ENCODE data around the gene FER. TPM values are rescaled to one million over a fixed set of nuclear protein-coding genes. Genes with fewer than 3 reads are reported as not detected.

Gene FER
- total and polyA plus RNA-seq, 2 of the 8 experiments (the other 6 are each of a cell fraction or from before 2014, with no cell fraction given) = 1.3 to 15.8 TPM

DNA sequence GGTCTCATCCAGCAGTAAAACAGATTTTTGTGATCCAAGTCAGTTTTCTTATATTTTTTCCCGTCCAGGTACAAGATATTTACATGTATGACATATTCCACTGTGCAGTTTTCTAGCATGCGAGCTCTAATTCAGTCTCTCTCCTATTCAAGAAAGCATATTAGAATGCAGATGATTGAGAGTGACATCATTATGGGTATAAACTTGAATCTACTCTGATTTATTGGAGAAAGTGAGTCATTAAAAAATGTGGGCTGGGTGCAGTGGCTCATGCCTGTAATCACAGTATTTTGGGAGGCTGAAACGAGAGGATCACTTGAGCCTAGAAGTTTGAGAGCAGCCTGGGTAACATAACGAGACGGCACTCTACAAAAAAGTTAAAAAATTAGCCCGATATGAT, 6.2 kb downstream of the FER start:
- H3K27ac ChIP-seq (ENCODE audit: low read depth, low read length) = no peak overlapping the region
- no peaks in the 10 kb centered on the region for H3K79me1 ChIP-seq (ENCODE audit: low read depth, low read length)
- H2BK120ac ChIP-seq (replicated peaks; ENCODE audit: low read depth, low read length) = no peak overlapping the region
- ChIA-PET CTCF (ENCODE audit: partially characterized antibody) (interaction anchor here (2.7 kb wide), 1 partner anchor 73 kb away, joined by 12 read pairs; no protein-coding TSS in a partner anchor), POLR2A (ENCODE audit: partially characterized antibody) (interaction anchor here (1.5 kb wide), 1 partner anchor 9 kb away, joined by 3 read pairs; no protein-coding TSS in a partner anchor)
- H4K20me1 ChIP-seq (replicated peaks in 1 of 2; ENCODE audit: control insufficient read depth in 1 of 2, insufficient read depth in 2 of 2, low read length in 2 of 2) = no peaks in the 10 kb centered on the region
- no peaks in the 10 kb centered on the region for H3K9me3 ChIP-seq (ENCODE audit: insufficient read depth in 2 of 2, low read depth in 1 of 2, low read length in 1 of 2)
- no peak overlapping the region for H3K23ac ChIP-seq (ENCODE audit: insufficient read length)
- no peaks in the 10 kb centered on the region; a peak in 1 of 7 replicates for H3K4me1 ChIP-seq (replicated peaks in 1 of 4; ENCODE audit: control insufficient read depth in 3 of 4, insufficient read depth in 4 of 4, low read length in 3 of 4)
- H2BK20ac ChIP-seq (ENCODE audit: low read length) = no peak overlapping the region
- no peak for FAIRE-seq
- no peak overlapping the region for H3K9ac ChIP-seq (replicated peaks in 1 of 4; ENCODE audit: extremely low read depth in 1 of 4, low read depth in 3 of 4, low read length in 3 of 4)
- 0 out of 2 replicates have a peak, but pooled peaks cover 3% of the 10 kb centered on the region for H3K23me2 ChIP-seq (ENCODE audit: low read depth, low read length)
- H3K79me2 ChIP-seq (ENCODE audit: control insufficient read depth in 1 of 2, insufficient read depth in 2 of 2, low read length in 2 of 2) = peaks cover 0 to 17% of the 10 kb centered on the region in 2 experiments; a peak in 2 of 4 replicates
- no peak overlapping the region for H3K4ac ChIP-seq (replicated peaks; ENCODE audit: insufficient read length, low read depth, low read length)
- no peak overlapping the region for H3K4me2 ChIP-seq (ENCODE audit: insufficient read depth in 1 of 2, low read depth in 2 of 2, low read length in 2 of 2)
- DNase-seq (ENCODE audit: low read depth in 1 of 2, low spot score in 2 of 2) = no peak
- H2AFZ ChIP-seq (ENCODE audit: low read length) = no peak overlapping the region
- H3K36me3 ChIP-seq (ENCODE audit: control insufficient read depth in 2 of 4, insufficient read depth in 4 of 4, low read length in 3 of 4) = no peaks in the 10 kb centered on the region
- no peak overlapping the region for H2BK5ac ChIP-seq (ENCODE audit: low read depth, low read length)
- no peak overlapping the region for H3K18ac ChIP-seq (ENCODE audit: extremely low read depth, low read length)
- no peak overlapping the region for H2BK12ac ChIP-seq (ENCODE audit: low read depth, low read length)
- WGBS, 2 experiments (ENCODE audit: extremely low coverage in 1 of 2, insufficient coverage in 1 of 2, insufficient read length in 1 of 2, insufficient replicate concordance in 2 of 2, low coverage in 1 of 2, low lambda C conversion rate in 2 of 2, missing lambda C conversion rate in 1 of 2) = 92% methylated on average over 6 of the region's 6 CpGs; no CpG with 5 or more reads in 1 of the 2 experiments
- H2AK5ac ChIP-seq (ENCODE audit: low read depth, low read length) = no peak overlapping the region
- no peak overlapping the region for H4K91ac ChIP-seq (replicated peaks; ENCODE audit: insufficient read length, low read length)
- H3K14ac ChIP-seq (ENCODE audit: insufficient read length) = no peak overlapping the region
- no peak overlapping the region for H3K4me3 ChIP-seq (ENCODE audit: extremely low read depth in 1 of 4, insufficient read depth in 2 of 4, low read depth in 3 of 4, low read length in 4 of 4)
- no peak overlapping the region for H4K5ac ChIP-seq (ENCODE audit: insufficient read length, low read depth, low read length)
- no peak overlapping the region for H2BK15ac ChIP-seq (ENCODE audit: low read length)
- H4K8ac ChIP-seq (ENCODE audit: extremely low read depth, insufficient read depth, low read length) = no peak overlapping the region
- H3K56ac ChIP-seq (replicated peaks; ENCODE audit: insufficient read length, low read depth, low read length) = no peak overlapping the region
- no peaks in the 10 kb centered on the region for H3K27me3 ChIP-seq (replicated peaks in 1 of 4; ENCODE audit: control insufficient read depth in 3 of 4, extremely low read depth in 1 of 4, insufficient read depth in 3 of 4, low read length in 3 of 4)
- TF ChIP-seq NANOG (IDR thresholded peaks at IDR 0.05; ENCODE audit: insufficient read depth, low read depth, low read length, poor library complexity, severe bottlenecking) = no peak
- no peak for TF ChIP-seq PHF8 (conservative IDR thresholded peaks at IDR 0.05; ENCODE audit: low read depth, low read length)
- no peak for TF ChIP-seq SIN3A (conservative IDR thresholded peaks at IDR 0.05 in 1 of 2, IDR thresholded peaks at IDR 0.05 in 1 of 2; ENCODE audit: low read depth in 1 of 2, low read length in 2 of 2)
- no peak for TF ChIP-seq GTF2F1 (IDR thresholded peaks at IDR 0.05; ENCODE audit: borderline replicate concordance, low read depth, low read length)
- no peak for TF ChIP-seq SIX5 (IDR thresholded peaks at IDR 0.05; ENCODE audit: low read depth, low read length)
- TF ChIP-seq ZNF274 (IDR thresholded peaks at IDR 0.05; ENCODE audit: borderline replicate concordance, extremely low read depth, low read length) = no peak
- TF ChIP-seq SUZ12 (IDR thresholded peaks at IDR 0.05; ENCODE audit: low read length) = no peak
- no peak for TF ChIP-seq GABPA (IDR thresholded peaks at IDR 0.05; ENCODE audit: borderline replicate concordance, insufficient read depth, low read length)
- TF ChIP-seq BACH1 (IDR thresholded peaks at IDR 0.05; ENCODE audit: low read length) = no peak
- TF ChIP-seq, protein P1, sequence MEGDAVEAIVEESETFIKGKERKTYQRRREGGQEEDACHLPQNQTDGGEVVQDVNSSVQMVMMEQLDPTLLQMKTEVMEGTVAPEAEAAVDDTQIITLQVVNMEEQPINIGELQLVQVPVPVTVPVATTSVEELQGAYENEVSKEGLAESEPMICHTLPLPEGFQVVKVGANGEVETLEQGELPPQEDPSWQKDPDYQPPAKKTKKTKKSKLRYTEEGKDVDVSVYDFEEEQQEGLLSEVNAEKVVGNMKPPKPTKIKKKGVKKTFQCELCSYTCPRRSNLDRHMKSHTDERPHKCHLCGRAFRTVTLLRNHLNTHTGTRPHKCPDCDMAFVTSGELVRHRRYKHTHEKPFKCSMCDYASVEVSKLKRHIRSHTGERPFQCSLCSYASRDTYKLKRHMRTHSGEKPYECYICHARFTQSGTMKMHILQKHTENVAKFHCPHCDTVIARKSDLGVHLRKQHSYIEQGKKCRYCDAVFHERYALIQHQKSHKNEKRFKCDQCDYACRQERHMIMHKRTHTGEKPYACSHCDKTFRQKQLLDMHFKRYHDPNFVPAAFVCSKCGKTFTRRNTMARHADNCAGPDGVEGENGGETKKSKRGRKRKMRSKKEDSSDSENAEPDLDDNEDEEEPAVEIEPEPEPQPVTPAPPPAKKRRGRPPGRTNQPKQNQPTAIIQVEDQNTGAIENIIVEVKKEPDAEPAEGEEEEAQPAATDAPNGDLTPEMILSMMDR (IDR thresholded peaks at IDR 0.05; ENCODE audit: control extremely low read depth in 1 of 3, insufficient read depth in 1 of 3, low read depth in 1 of 3, low read length in 3 of 3) = no peak
- TF ChIP-seq, protein P2, sequence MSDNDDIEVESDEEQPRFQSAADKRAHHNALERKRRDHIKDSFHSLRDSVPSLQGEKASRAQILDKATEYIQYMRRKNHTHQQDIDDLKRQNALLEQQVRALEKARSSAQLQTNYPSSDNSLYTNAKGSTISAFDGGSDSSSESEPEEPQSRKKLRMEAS (IDR thresholded peaks at IDR 0.05) = no peak
